CD4-positive, alpha-beta T cell treated with Interleukin-21 for 1 hour (primary cell): Measurements from ENCODE around the gene SNCG.
"Not testable (repeated sequence)": the region's sequence is repeated elsewhere in the genome, so short reads cannot be mapped to it uniquely, and the experiment has no call there.

Experiments used
- DNase-seq: peaks from one replicate; pipeline ENCODE4 v3.0.0-alpha.2; 2020

The SNCG gene

DNA sequence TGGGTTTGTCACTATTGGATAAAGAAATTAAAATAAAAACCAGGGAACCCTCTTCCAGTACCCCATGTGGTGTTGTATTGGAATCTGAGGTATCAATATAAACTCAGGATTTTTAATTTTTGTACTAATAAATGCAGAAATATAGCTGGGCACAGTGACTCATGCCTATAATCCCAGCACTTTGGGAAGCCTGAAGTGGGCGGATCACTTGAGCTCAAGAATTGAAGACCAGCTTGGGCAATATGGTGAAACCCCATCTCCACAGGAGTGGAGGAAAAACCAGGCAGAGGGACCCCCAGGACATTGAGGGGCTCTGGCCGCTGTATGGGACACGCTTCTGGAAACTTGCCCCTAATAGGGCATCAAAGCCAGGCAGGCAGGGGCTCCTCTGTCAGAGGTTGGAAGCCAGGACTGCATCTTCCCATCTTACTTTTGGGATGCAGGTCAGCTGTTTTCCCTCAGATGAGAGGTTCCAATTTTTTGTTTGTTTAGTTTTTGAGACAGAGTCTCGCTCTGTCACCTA is 21.0 kb downstream of the SNCG start:
- no peak for DNase-seq

DNA sequence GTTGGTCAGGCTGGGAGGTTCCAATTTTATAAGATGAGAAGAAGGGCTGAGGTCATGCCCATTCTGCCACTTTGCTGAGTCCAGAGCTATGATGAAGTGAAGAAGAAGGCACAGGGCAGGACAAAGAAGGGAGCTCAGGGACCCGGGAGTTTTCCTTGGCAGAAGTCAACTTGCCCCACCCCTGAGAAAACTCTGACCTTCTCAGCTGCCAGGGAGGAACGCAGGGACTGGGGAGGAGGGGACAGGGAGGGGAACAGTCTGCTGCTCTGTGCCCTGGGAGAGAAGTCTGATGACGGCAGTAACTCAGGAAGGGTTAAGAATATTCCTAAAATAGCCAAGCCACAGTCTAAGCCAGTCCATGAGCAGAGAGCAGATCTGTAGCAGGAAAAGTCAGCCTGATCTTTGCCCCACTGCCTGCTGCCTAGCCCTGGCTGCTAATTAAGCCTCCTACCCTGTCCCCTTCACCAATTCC is 21.6 kb downstream of the SNCG start:
- DNase-seq, result no peak

DNA sequence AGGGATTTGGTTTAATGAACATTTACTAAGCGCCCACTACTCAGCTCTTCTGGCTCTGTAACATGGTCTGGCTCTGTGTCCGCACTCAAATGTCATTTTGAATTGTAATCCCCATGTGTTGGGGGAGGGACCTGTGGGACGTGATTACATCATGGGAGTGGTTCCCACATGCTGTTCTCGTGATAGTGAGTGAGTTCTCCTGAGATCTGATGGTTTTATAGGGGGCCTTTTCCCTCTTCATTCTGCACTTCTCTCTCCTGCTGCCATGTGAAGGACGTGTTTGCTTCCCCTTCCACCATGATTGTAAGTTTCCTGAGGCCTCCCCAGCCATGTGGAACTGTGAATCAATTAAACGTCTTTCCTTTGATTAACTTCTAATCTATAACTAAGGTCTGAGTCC is 22.6 kb downstream of the SNCG start:
- not testable (repeated sequence) for DNase-seq

DNA sequence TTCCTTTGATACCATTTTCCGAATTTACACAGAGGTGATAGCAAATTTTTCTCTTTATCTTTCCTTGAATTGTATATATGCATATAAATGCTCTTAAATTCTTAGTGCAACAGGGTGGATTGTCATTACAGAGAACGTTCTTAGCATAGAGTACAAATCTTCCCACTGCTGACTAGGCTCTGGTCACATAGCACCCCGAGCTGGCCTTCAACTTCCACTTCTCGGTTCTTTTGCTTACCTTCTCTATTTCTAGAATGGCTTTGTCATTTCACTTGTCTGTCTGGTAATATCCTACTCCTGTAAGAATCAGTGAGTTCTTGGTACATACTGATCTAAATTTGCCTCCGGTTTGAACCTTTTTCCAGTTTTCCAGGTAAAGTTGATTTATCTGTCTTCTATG is 23.3 kb downstream of the SNCG start:
- no peak for DNase-seq

DNA sequence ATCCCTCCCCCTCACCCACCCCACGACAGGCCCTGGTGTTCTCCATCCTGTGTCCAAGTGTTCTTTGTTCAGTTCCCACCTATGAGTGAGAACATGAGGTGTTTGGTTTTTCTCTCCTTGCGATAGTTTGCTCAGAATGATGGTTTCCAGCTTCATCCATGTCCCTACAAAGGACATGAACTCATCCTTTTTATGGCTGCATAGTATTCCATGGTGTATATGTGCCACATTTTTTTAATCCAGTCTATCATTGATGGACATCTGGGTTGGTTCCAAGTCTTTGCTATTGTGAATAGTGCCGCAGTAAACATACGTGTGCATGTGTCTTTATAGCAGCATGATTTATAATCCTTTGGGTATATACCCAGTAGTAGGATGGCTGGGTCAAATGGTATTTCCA is 26.1 kb downstream of the SNCG start:
- DNase-seq, result not testable (repeated sequence)

DNA sequence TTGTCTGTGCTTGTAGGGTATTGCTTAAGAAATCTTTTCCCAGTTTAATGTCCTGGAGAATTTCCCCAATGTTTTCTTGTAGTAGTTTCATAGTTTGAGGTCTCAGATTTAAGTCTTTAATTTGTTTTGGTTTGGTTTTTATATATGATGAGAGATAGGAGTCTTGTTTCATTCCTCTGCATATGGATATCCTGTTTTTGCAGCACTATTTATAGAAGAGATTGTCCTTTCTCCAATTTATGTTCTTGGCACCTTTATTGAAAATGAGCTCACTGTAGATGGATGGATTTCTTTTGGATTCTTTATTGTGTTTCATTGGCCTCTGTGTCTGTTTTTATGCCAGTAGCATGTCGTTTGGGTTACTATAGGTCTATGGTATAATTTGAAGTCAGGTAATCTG is 30.1 kb downstream of the SNCG start:
- DNase-seq, result no peak

DNA sequence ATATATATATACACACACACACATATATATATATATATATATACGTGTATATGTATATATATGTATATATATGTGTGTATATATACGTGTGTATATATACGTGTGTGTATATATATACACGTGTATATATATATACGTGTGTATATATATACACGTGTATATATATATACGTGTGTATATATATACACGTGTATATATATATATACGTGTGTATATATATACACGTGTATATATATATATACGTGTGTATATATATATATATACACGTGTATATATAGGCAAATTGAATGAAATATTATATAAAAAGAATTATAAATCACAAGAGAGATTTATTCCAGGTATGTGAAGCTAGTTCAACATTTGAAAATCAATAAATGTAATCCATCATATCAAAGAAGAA is 33.0 kb downstream of the SNCG start:
- not testable (repeated sequence) for DNase-seq

DNA sequence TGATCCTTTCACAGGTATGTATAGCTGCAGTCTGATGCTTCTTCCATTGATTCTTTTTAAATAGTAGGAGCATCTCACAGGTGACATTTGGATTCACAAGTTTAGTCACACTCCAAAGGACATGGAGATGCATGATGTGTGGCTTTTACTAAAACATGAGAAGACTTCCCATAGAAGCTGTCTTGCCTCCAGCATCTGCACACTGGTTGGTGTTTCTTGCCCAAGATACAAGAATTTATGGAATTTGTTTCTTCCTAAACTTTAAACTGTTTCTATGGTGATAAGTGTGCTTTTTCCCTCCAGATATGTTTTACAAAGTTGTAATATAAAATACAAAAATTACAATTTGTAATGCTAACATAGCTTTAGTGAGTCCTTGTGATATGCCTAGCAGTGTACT is 34.1 kb downstream of the SNCG start:
- DNase-seq, result no peak

DNA sequence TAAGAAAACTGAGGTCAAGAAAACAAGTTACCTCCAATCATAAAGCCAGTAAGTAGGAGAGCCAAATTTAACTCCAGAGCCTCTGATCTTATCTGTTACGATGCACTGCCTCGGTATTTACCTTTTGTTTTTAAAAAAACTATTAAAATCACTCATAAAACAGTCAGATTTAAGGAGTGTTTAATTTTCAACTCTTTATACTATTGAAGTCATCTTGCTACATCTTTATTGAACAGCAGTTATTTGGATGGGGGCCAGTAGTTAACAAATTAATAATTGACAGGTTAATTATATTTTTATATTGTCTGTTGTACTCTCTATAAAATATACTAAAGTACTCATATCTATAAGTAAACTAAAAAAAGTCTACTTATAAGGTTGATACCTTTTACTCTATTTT is 34.5 kb downstream of the SNCG start:
- DNase-seq, result no peak

DNA sequence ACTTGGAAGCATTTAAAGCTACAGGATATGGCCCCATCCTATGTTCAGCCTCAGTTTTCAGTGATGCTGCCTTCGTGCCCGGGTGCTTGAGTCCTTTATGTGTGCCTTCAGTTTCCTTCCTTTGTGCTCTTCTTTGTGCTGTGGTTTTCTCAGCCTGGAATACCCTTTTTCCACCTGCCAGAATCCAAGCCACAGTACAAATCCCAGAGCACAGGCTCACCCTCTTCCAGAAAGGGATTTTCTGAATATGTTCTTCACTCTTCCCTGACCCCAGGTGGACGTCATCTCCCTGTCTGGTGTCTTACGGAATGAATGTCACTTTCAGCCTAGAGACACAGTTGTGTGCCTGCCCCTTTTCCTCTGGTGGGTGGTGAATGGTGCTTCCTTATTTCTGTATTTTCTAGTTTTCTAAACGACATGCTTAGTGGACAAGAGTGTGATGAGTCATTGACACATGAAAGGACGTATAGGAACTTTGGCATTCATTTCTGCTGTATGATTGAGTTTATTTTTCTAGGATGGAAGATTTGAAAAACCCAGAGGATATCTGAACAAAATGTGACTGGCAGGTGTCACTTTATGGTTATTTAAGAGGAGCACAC is 41.5 kb downstream of the SNCG start:
- DNase-seq, result not testable (repeated sequence)

DNA sequence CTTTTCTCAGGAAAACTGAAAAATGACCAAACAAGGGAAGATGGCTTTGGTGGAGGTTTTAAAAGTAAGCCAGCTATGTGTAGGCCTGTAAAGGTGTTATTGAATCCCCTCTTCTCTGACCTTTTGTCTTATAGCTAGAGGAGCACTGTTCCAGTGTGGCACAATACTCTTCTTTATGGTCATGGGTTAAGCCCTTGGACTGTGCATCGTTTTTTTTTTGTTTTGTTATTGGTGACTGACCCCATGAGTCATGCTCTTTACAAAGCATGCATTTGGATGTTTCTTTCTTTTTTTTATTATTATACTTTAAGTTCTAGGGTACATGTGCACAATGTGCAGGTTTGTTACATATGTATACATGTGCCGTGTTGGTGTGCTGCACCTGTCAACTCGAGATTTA is 42.1 kb downstream of the SNCG start:
- no peak for DNase-seq

DNA sequence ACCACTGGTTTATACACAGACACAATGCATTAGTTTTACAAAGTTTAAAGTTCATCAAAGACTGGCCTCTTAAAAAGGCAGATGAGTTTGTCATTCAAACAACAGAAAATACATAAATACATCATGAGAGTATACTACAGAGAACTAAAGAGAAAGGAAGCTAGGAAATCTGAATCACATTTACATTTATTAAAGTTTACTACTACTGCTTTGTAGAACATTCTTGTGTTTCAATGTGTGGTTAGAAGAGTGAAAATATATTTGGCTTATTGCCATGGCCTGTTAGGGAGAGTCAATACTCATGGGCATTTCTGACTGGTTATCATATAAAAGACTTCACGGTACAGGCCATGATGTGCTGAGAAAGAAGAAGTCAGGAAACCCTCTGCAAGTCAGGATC is 48.7 kb downstream of the SNCG start:
- DNase-seq, result not testable (repeated sequence)

DNA sequence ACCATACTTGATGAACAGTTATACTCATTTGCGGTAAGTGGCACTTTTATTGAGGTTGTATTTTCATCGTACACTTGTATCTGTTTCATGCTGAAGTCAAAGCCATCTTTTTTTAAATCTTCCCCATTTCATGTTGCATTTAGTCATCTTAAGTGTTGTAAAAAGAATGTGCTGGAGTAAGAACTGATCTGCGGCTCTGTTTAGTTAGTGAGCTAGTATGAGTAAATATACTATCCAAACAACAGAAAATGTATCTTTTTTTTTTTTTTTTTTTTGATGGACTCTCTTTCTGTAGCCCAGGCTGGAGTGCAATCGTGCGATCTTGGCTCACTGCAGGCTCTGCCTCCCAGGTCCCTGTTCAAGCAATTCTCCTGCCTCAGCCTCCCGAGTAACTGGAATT is 49.3 kb downstream of the SNCG start:
- DNase-seq, result not testable (repeated sequence)

DNA sequence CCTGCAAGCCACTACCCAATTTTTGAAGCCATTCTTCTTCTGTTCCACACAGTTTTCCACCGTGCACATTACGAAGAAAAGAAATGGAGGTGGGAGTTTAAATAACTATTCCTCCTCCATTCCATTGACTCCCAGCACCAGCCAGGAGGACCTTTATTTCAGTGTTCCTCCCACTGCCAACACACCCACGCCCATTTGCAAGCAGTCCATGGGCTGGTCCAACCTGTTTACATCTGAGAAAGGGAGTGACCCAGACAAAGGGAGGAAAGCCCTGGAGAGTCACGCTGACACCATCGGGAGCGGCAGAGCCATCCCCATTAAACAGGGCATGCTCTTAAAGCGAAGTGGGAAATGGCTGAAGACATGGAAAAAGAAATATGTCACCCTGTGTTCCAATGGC is 49.9 kb downstream of the SNCG start:
- not testable (repeated sequence) for DNase-seq

DNA sequence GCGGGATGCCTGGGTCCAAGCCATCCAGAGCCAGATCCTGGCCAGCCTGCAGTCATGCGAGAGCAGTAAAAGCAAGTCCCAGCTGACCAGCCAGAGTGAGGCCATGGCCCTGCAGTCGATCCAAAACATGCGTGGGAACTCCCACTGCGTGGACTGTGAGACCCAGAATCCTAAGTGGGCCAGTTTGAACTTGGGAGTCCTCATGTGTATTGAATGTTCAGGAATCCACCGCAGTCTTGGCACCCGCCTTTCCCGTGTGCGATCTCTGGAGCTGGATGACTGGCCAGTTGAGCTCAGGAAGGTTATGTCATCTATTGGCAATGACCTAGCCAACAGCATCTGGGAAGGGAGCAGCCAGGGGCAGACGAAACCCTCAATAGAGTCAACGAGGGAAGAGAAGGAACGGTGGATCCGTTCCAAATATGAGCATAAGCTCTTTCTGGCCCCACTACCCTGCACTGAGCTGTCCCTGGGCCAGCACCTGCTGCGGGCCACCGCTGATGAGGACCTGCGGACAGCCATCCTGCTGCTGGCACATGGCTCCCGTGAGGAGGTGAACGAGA is 50.8 kb downstream of the SNCG start:
- not testable (repeated sequence) for DNase-seq
